PC-3 (cell line): ENCODE measurements around the gene NPAT.

Experiments
- EZH2 ChIP-seq: fragments of 300-600 bp; sonication (generic); IDR thresholded peaks from one replicate; pipeline ENCODE4 v1.6.1; 2017; ENCODE audit warnings: antibody characterized with exemption, mild to moderate bottlenecking, low read length; ENCODE audit not compliant: unreplicated experiment
- EZH2phosphoT487 ChIP-seq: fragments of 300-600 bp; sonication (generic); IDR thresholded peaks from 2 replicates; pipeline ENCODE4 v1.6.1; 2018; ENCODE audit warnings: mild to moderate bottlenecking, antibody characterized with exemption, low read length, borderline replicate concordance
- TF ChIP-seq, protein P1 (sequence below): fragments of 300-600 bp; sonication (generic); conservative IDR thresholded peaks from 2 replicates; pipeline ENCODE4 v1.5.1; 2017; ENCODE audit warnings: antibody characterized with exemption, low read depth, mild to moderate bottlenecking, low read length

DNA sequence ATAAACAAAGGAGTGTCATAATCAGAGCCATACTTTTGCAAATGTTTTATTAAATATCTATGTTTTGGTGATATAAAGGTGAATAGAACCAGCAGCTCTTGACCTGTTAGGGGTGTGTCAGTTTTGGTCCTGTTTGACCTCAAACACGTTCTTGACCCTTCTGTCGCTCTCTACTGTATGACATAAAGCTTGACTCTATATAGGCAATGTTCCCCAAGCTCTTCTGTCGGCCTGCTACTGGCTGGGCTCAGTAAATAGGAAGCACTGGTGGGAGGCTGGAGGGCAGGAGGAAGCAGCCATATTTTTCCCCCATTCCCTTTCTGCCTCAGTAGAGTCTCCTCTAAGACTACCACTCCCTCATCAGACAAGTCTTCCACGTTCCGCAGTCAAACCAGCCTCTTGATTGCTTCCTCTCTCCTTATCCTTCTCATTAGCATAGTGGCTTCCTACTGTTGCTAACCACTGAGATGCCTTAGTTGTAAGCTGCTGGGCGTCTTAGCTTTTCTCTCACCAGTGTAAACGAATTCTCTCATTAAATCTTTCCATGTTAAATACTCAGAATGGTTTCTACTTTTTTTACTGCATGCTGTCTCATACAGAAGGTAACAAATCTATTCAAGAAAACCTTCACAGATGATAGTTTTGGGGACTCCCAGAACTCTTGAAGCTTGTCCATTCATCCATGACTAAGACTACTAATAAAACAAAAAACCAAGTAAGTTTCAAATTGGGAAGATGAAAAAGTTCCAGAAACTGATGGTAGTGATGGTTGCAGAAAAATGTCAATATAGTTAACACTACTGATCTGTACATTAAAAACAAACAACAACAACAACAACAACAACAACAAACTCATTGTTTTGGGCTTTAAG, 3.3 kb downstream of the NPAT start:
- TF ChIP-seq, protein P1, sequence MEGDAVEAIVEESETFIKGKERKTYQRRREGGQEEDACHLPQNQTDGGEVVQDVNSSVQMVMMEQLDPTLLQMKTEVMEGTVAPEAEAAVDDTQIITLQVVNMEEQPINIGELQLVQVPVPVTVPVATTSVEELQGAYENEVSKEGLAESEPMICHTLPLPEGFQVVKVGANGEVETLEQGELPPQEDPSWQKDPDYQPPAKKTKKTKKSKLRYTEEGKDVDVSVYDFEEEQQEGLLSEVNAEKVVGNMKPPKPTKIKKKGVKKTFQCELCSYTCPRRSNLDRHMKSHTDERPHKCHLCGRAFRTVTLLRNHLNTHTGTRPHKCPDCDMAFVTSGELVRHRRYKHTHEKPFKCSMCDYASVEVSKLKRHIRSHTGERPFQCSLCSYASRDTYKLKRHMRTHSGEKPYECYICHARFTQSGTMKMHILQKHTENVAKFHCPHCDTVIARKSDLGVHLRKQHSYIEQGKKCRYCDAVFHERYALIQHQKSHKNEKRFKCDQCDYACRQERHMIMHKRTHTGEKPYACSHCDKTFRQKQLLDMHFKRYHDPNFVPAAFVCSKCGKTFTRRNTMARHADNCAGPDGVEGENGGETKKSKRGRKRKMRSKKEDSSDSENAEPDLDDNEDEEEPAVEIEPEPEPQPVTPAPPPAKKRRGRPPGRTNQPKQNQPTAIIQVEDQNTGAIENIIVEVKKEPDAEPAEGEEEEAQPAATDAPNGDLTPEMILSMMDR = no peak
- TF ChIP-seq EZH2phosphoT487 = no peak
- TF ChIP-seq EZH2 = no peak
